ENCODE measurements around the gene C3orf20.

- TF ChIP-seq FOXM1 (IDR thresholded peaks at IDR 0.05; ENCODE audit: borderline replicate concordance) (no peak), ELF4 (IDR thresholded peaks at IDR 0.05) (no peak), ZNF384 (IDR thresholded peaks at IDR 0.05) (no peak), FOXK2 (IDR thresholded peaks at IDR 0.05) (no peak), BHLHE40 (IDR thresholded peaks at IDR 0.05; ENCODE audit: borderline replicate concordance) (no peak), LEF1 (IDR thresholded peaks at IDR 0.05; ENCODE audit: borderline replicate concordance) (no peak), NFRKB (IDR thresholded peaks at IDR 0.05) (no peak), L3MBTL2 (conservative IDR thresholded peaks at IDR 0.05) (no peak), FOXA1 (IDR thresholded peaks at IDR 0.05) (no peak), TARDBP (IDR thresholded peaks at IDR 0.05) (no peak), ARNT (IDR thresholded peaks at IDR 0.05) (no peak)
Observed at GRCh38 chr3:14795996-14796395, 121.1 kb downstream of the C3orf20 start.
